ENCODE measurements around the gene HECTD1.

The HECTD1 gene

GRCh38 chr14:31159682-31160296, 47.8 kb downstream of the HECTD1 start:
- H3K4me3 ChIP-seq (ENCODE audit: low read depth, low read length): no peak overlapping the region

GRCh38 chr14:31154956-31155355, 52.6 kb downstream of the HECTD1 start:
- H3K4me3 ChIP-seq (ENCODE audit: low read depth, low read length): no peak overlapping the region

GRCh38 chr14:31142455-31143087, 65.0 kb downstream of the HECTD1 start:
- no peak overlapping the region for H3K4me3 ChIP-seq (ENCODE audit: low read depth, low read length)

- H3K4me3 ChIP-seq (ENCODE audit: low read depth, low read length): no peak overlapping the region
These were observed 68.2 kb downstream of the HECTD1 start for GRCh38 chr14:31139301-31139847.

GRCh38 chr14:31138301-31138700, 69.3 kb downstream of the HECTD1 start:
- H3K4me3 ChIP-seq (ENCODE audit: low read depth, low read length): no peak overlapping the region

GRCh38 chr14:31137214-31137889, 70.2 kb downstream of the HECTD1 start:
- H3K4me3 ChIP-seq (ENCODE audit: low read depth, low read length): no peak overlapping the region

GRCh38 chr14:31133133-31133532, 74.5 kb downstream of the HECTD1 start:
- no peak overlapping the region for H3K4me3 ChIP-seq (ENCODE audit: low read depth, low read length)

GRCh38 chr14:31128601-31129526, 78.7 kb downstream of the HECTD1 start:
- H3K4me3 ChIP-seq (ENCODE audit: low read depth, low read length): no peak overlapping the region

- no peak overlapping the region for H3K4me3 ChIP-seq (ENCODE audit: low read depth, low read length)
These were observed 79.9 kb downstream of the HECTD1 start for GRCh38 chr14:31127690-31128089.

- no peak overlapping the region for H3K4me3 ChIP-seq (ENCODE audit: low read depth, low read length)
These were observed 80.9 kb downstream of the HECTD1 start for GRCh38 chr14:31126680-31127079.

- no peak overlapping the region for H3K4me3 ChIP-seq (ENCODE audit: low read depth, low read length)
These were observed 82.4 kb downstream of the HECTD1 start for GRCh38 chr14:31125231-31125630.

- H3K4me3 ChIP-seq (ENCODE audit: low read depth, low read length): no peak overlapping the region
These were observed 83.4 kb downstream of the HECTD1 start for GRCh38 chr14:31124197-31124596.

GRCh38 chr14:31122921-31123320, 84.7 kb downstream of the HECTD1 start:
- no peak overlapping the region for H3K4me3 ChIP-seq (ENCODE audit: low read depth, low read length)

GRCh38 chr14:31122098-31122611, 85.4 kb downstream of the HECTD1 start:
- H3K4me3 ChIP-seq (ENCODE audit: low read depth, low read length): no peak overlapping the region

- H3K4me3 ChIP-seq (ENCODE audit: low read depth, low read length): no peak overlapping the region
These were observed 88.7 kb downstream of the HECTD1 start for GRCh38 chr14:31118892-31119291.

- no peak overlapping the region for H3K4me3 ChIP-seq (ENCODE audit: low read depth, low read length)
These were observed 93.8 kb downstream of the HECTD1 start for GRCh38 chr14:31113794-31114193.

GRCh38 chr14:31110872-31111271, 96.7 kb downstream of the HECTD1 start:
- H3K4me3 ChIP-seq (ENCODE audit: low read depth, low read length): no peak overlapping the region

GRCh38 chr14:31109257-31109656, 98.3 kb downstream of the HECTD1 start:
- H3K4me3 ChIP-seq (ENCODE audit: low read depth, low read length): no peak overlapping the region

- no peak overlapping the region for H3K4me3 ChIP-seq (ENCODE audit: low read depth, low read length)
These were observed 100.8 kb downstream of the HECTD1 start for GRCh38 chr14:31106768-31107167.

- no peak overlapping the region for H3K4me3 ChIP-seq (ENCODE audit: low read depth, low read length)
These were observed 110.5 kb downstream of the HECTD1 start for GRCh38 chr14:31097081-31097480.

GRCh38 chr14:31096255-31096654, 111.3 kb downstream of the HECTD1 start:
- no peak overlapping the region for H3K4me3 ChIP-seq (ENCODE audit: low read depth, low read length)
